Ascending aorta (tissue), 2 donors: ENCODE data around the gene TMEM42. TPM values are rescaled to one million over a fixed set of nuclear protein-coding genes. Genes with fewer than 3 reads are reported as not detected.
"Not testable (repeated sequence)": the region's sequence is repeated elsewhere in the genome, so short reads cannot be mapped to it uniquely, and the experiment has no call there.

Experiments used
- DNase-seq, 2 donors: peaks; one replicate each; pipeline ENCODE4 v3.0.0-alpha.2; 2019; ENCODE audit warnings: low spot score in 2 of 2
- H3K27ac ChIP-seq, 2 donors: fragments of 200-600 bp; sonication (generic); one replicate each; pipeline ENCODE4 v1.5.1; 2016 to 2017; ENCODE audit warnings: mild to moderate bottlenecking in 1 of 2
- H3K27me3 ChIP-seq: fragments of 200-600 bp; sonication (generic); one replicate; pipeline ENCODE4 v1.5.1; 2017
- H3K36me3 ChIP-seq, 2 donors: fragments of 200-600 bp; sonication (generic); one replicate each; pipeline ENCODE4 v1.5.1; 2016
- H3K4me1 ChIP-seq, 2 donors: fragments of 200-600 bp; sonication (generic); one replicate each; pipeline ENCODE4 v1.5.1; 2016 to 2017; ENCODE audit warnings: mild to moderate bottlenecking in 1 of 2
- H3K4me3 ChIP-seq, 2 donors: fragments of 200-600 bp; sonication (generic); one replicate each; pipeline ENCODE4 v1.5.1; 2016 to 2017; ENCODE audit warnings: mild to moderate bottlenecking in 1 of 2
- H3K9me3 ChIP-seq, 2 donors: fragments of 200-600 bp; sonication (generic); one replicate each; pipeline ENCODE4 v1.5.1; 2016
- CTCF ChIP-seq, 3 experiments: fragments of 200-600 bp in 2 of 3; fragments of 450-650 bp in 1 of 3; sonication (generic) in 2 of 3; IDR thresholded peaks; one replicate each; pipeline ENCODE4 v1.5.1; 2016 to 2019; ENCODE audit warnings: antibody characterized with exemption in 3 of 3, mild to moderate bottlenecking in 1 of 3, moderate library complexity in 1 of 3
- intact Hi-C: fragments of 100-400 bp; cut with DNase I; formaldehyde crosslinking; loops from one replicate; pipeline ENCODE4 v1.15.1; 2023
- total RNA-seq: library from RNA; depleted of rRNA; stranded (reverse); fragments of >200 nt; gene quantifications from one replicate; pipeline ENCODE4 v1.1.0, GENCODE V29; 2016

The TMEM42 gene
- total RNA-seq, 1 donor from 2014 or later, result not detected

DNA sequence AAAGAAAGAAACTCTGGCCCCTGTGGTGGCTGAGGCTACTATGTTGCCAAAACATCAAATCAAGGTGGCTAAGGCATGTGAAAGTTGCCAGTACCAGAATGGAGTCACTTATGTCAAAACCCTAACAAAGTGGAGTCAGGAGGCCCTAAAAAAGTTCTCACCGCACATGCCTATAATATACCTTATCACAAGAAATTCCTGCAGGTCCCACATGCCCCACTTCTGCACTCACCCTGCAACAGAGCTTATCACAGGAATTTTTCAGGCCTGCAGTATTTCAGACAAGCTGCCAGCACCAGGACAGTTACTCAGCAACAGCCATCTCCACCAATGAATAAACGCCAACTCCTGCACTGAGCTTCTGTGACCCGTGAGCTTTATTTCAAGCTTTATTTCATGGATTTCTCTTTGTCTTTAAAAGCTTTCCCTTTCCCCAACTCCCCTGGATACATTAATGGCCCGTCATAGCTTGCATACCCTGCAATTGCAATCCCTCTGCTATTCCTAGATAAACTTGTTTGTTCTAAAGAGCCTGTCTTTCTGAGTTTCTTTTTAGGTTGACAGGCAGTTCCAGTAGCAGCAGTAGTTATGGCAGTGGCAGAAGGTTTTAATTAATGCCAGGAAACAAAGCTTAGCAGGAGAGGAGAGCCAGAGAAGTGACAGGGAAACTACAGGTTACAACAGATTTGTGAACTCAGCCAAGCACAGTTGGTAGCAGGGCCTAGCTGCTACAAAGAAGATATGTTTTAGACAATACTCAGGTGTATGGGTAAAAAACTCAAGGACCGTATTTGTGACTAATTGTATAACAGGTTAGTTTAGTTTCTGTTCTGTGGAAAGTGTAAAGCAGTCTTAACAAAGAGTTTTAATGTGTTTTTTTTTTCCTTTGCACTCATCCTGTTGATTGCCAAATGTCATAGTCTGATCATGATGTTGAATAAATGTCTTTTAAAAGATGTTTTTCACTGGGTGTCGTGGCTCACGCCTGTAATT lies 15.9 kb upstream of the TMEM42 start:
- Histone ChIP-seq H3K36me3 (no peaks in the 10 kb centered on the region), H3K4me1 (no peaks in the 10 kb centered on the region), H3K27me3 (no peaks in the 10 kb centered on the region), H3K4me3 (no peak overlapping the region), H3K27ac (peak overlapping the region in 1 of 2 donors; percentile 37), H3K9me3 (no peaks in the 10 kb centered on the region)
- DNase-seq, result no peak
- TF ChIP-seq CTCF (IDR thresholded peaks at IDR 0.05), result no peak
- intact Hi-C loops, result no loop called here

DNA sequence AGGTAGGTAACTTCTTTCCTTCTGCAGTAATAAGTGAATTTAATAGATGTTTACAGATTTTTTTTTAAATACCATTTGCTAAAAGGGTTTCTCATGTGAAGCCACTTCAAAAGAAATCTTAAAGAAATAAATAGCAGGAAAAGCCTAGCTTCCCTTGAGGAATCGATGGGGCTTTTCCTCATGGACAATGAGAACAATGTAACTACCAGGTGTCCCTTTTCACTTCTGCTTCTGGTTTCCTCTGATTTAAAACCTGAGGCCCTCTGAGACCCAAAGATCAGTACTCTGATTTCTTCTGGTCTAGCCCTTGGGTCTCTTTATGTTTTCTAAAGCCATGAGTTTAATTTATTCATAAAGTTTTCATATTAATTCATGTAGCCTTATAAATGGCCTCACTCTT lies 13.1 kb upstream of the TMEM42 start:
- H3K27me3 ChIP-seq, result no peaks in the 10 kb centered on the region
- DNase-seq, result no peak
- H3K36me3 ChIP-seq, result no peaks in the 10 kb centered on the region
- no peaks in the 10 kb centered on the region for H3K9me3 ChIP-seq
- no peaks in the 10 kb centered on the region for H3K4me1 ChIP-seq
- TF ChIP-seq CTCF (IDR thresholded peaks at IDR 0.05), result no peak
- H3K4me3 ChIP-seq, result no peak overlapping the region
- intact Hi-C loops, result no loop called here
- H3K27ac ChIP-seq, result no peak overlapping the region

- H3K9me3 ChIP-seq, H3K27ac ChIP-seq, H3K36me3 ChIP-seq, H3K4me3 ChIP-seq, intact Hi-C loops, DNase-seq, H3K4me1 ChIP-seq, H3K27me3 ChIP-seq: not testable (repeated sequence)
Observed at GRCh38 chr3:44856663-44857062, 5.0 kb upstream of the TMEM42 start.

- DNase-seq, result no peak
- H3K9me3 ChIP-seq, result no peaks in the 10 kb centered on the region
- no peaks in the 10 kb centered on the region for H3K36me3 ChIP-seq
- H3K27me3 ChIP-seq, result no peaks in the 10 kb centered on the region
- peaks cover 0 to 11% of the 10 kb centered on the region in 2 donors for H3K4me1 ChIP-seq
- intact Hi-C loops, result loop anchor here (2.0 to 10.0 kb wide), 3 partner anchors 117 to 805 kb away; partner anchors contain the start of genes EXOSC7, TCAIM and ZDHHC3
- TF ChIP-seq CTCF (IDR thresholded peaks at IDR 0.05), result no peak
- H3K27ac ChIP-seq, result no peak overlapping the region
- no peak overlapping the region for H3K4me3 ChIP-seq
Observed at GRCh38 chr3:44860117-44860516, 1.6 kb upstream of the TMEM42 start.

DNA sequence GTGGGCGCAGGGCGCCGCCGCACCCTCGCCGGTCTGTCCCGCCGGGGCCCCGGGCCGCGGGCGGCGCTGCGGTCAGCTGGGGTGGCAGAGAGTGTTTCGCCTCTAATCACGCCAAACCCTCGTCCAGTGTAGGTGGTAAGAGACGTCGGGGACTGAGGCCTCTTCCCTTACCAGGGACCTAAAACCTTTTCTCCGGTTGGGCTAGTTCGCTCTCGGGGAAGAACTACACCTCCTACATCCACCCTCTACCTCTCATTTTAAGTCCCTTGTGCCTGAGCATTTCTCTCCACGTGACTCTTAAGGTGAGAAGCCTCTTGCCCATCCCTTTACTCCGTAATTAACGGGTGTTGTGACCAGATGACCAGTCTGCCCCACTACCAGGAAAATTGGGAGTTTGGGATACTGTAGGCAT lies 520 bp downstream of the TMEM42 start:
- Histone ChIP-seq H3K27me3 (no peaks in the 10 kb centered on the region), H3K9me3 (no peaks in the 10 kb centered on the region), H3K4me3 (peak overlapping the region; percentile 67 to 89), H3K27ac (peak overlapping the region; percentile 91 to 96), H3K4me1 (peaks cover 0 to 11% of the 10 kb centered on the region in 2 donors), H3K36me3 (peaks cover 0 to 4% of the 10 kb centered on the region in 2 donors)
- no peak for TF ChIP-seq CTCF (IDR thresholded peaks at IDR 0.05)
- intact Hi-C loops, result loop anchor here (5.0 to 10.0 kb wide), 2 partner anchors 525 to 803 kb away; partner anchors contain the start of gene TCAIM
- DNase-seq, result no peak
